ENCODE data around the gene GALC.

Gene GALC

DNA sequence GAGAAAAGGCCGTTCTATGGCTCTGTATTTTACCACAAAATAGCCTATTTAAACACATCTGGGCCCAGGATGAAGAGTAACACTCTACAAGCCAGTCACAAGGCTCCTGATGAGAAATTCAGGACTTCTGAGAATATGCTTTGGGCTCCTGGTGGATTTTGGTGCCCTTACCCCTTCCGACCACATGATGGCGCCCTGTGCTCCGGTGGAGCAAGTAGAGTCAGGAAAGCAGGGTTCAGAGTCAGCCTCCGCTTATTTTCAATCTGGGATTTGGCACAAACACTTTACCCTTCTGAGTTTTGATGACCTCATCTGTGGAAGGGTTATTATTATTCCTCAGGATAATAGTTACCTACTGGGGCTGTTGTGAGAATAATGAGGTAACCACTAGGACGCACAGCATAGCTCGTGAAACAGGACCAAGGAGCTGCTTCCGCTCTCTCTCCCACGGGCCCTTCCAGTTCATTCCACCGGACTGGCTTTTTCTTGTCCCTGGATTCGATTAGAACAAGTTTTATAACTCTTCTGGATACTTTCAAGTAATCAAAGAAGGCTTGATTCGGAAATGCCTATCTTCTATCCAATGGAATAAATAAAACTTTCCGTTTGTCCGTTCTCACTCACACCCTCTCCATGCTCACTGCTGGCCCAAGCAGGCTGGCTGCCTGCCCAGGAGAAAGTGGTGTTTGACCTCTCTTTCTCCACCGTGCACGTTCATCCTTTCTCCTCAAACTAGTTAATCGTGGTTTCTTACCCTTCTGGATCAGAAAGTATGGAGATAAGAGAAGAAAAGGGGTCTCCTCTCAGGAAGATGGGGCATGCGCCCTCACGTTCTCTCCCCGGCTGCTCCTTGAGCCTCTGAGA lies 104.6 kb downstream of the GALC start:
- DNase-seq (ENCODE audit: extremely low read depth in 1 of 2, low read depth in 1 of 2), result no peak

DNA sequence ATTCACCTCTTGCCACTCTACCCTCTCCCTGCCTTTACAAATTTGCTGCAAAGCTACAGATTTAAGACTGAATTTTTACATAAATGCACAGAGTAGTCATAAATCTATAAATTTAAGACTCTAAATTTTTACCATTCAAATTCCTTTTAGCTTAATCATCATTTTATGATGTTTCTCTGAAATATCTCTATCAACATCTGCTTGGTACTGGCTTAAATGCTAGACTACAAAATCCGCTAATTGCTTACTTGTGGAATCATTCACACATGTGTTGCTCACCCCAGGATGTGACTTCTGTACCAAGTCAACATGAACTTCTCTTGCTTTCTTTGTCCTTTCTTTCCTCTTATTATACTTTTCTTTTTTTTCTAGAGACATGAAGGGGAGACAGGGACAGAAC lies 109.2 kb downstream of the GALC start:
- no peak for DNase-seq (ENCODE audit: extremely low read depth in 1 of 2, low read depth in 1 of 2)

All from stimulated activated CD8-positive, alpha-beta memory T cell treated with anti-CD3 and anti-CD28 coated beads, Interleukin-7, amount 100 ng/mL, for 48 hours (primary cell).